Nephron (organoid): Measurements from ENCODE around the gene PLXNA4.
A peak's percentile ranks its signal among the peaks of the same experiment; 100 is the strongest.
"Not testable (repeated sequence)": the region's sequence is repeated elsewhere in the genome, so short reads cannot be mapped to it uniquely, and the experiment has no call there.

Experiments used
- H3K27ac Mint-ChIP-seq, 3 experiments: 2 replicates each; pipeline ENCODE4 v1.8.0; 2020; ENCODE audit warnings: mixed read lengths in 3 of 3, mild to moderate bottlenecking in 2 of 3, moderate library complexity in 1 of 3
- H3K27me3 Mint-ChIP-seq: 2 replicates; pipeline ENCODE4 v1.8.0; 2021; ENCODE audit warnings: low read depth, mild to moderate bottlenecking, moderate library complexity, mixed read lengths
- H3K36me3 Mint-ChIP-seq: 2 replicates; pipeline ENCODE4 v1.8.0; 2020; ENCODE audit warnings: low read depth, mixed read lengths
- H3K4me1 Mint-ChIP-seq: 2 replicates; pipeline ENCODE4 v1.8.0; 2020; ENCODE audit warnings: mixed read lengths
- H3K4me3 Mint-ChIP-seq, 3 experiments: 2 replicates each; pipeline ENCODE4 v1.8.0; 2020; ENCODE audit warnings: mild to moderate bottlenecking in 3 of 3, mixed read lengths in 3 of 3, moderate library complexity in 2 of 3
- H3K9me3 Mint-ChIP-seq: 2 replicates; pipeline ENCODE4 v1.8.0; 2020; ENCODE audit warnings: mixed read lengths
- TF ChIP-seq, protein P1 (sequence below), 3 experiments: fragments of 200-600 bp; sonication (generic); IDR thresholded peaks; one replicate each; pipeline ENCODE4 v1.5.0; 2021; ENCODE audit warnings: antibody characterized with exemption in 3 of 3; ENCODE audit not compliant: unreplicated experiment in 3 of 3

PLXNA4 gene

GRCh38 chr7:132168239-132168638, 408.0 kb downstream of the PLXNA4 start:
- no peaks in the 10 kb centered on the region for H3K9me3 Mint-ChIP-seq
- no peak overlapping the region for H3K27ac Mint-ChIP-seq
- H3K4me3 Mint-ChIP-seq, result no peak overlapping the region
- peaks cover 12% of the 10 kb centered on the region for H3K4me1 Mint-ChIP-seq
- TF ChIP-seq, protein P1, sequence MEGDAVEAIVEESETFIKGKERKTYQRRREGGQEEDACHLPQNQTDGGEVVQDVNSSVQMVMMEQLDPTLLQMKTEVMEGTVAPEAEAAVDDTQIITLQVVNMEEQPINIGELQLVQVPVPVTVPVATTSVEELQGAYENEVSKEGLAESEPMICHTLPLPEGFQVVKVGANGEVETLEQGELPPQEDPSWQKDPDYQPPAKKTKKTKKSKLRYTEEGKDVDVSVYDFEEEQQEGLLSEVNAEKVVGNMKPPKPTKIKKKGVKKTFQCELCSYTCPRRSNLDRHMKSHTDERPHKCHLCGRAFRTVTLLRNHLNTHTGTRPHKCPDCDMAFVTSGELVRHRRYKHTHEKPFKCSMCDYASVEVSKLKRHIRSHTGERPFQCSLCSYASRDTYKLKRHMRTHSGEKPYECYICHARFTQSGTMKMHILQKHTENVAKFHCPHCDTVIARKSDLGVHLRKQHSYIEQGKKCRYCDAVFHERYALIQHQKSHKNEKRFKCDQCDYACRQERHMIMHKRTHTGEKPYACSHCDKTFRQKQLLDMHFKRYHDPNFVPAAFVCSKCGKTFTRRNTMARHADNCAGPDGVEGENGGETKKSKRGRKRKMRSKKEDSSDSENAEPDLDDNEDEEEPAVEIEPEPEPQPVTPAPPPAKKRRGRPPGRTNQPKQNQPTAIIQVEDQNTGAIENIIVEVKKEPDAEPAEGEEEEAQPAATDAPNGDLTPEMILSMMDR (IDR thresholded peaks at IDR 0.05; ENCODE audit: unreplicated experiment in 3 of 3), result no peak
- H3K36me3 Mint-ChIP-seq, result no peaks in the 10 kb centered on the region
- H3K27me3 Mint-ChIP-seq, result peaks cover 19% of the 10 kb centered on the region

DNA sequence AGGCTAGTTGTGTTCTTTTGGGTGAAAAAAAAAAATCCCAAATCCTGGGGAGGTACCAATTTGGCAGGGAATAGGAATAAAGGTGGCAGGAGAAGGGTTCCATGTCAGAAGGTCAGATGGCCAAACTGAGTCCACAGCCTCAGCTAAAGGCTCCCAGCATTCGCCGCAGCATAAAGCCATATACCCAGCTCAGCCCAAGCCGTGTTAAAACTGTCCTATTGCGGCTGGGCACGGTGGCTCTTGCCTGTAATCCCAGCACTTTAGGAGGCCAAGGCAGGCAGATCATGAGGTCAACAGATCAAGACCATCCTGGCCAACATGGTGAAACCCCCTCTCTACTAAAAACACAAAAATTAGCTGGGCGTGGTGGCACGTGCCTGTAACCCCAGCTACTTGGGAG, 410.6 kb downstream of the PLXNA4 start:
- H3K4me1 Mint-ChIP-seq, result peaks cover 34% of the 10 kb centered on the region
- not testable (repeated sequence) for H3K27ac Mint-ChIP-seq, H3K36me3 Mint-ChIP-seq, H3K9me3 Mint-ChIP-seq, H3K4me3 Mint-ChIP-seq
- peaks cover 33% of the 10 kb centered on the region for H3K27me3 Mint-ChIP-seq

DNA sequence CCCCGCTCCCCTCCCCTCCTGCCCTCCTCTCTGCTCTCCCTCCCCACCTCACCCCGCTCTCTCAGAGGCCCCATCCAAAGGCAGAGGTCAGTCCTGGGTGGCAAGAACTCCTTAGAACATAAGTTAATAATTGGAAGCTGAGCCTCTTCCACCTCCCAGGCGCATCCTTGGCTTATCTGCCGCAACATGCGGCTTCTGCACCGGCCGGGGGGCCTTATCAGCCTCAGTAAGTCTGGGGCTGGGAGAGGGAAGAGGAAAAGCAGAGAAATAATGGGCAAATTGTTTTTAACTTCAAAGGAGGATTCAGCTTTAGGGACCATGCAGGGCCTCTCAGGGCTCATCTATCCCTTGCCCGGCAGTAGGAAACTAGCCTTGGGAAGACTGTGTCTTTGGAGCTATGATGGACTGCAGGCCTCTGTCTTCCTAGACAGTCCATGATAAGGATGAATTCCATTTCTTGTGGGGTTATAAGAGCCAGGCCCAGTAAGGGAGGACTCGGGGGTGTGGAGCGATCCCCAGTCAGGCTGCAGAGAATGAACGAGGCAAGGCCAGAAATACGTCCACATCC, 411.6 kb downstream of the PLXNA4 start:
- Mint-ChIP-seq H3K4me3 (no peak overlapping the region), H3K27me3 (peaks cover 32% of the 10 kb centered on the region), H3K36me3 (no peaks in the 10 kb centered on the region), H3K9me3 (no peaks in the 10 kb centered on the region), H3K4me1 (peaks cover 37% of the 10 kb centered on the region), H3K27ac (peak overlapping the region; percentile 3 to 32 (median 29))
- TF ChIP-seq, protein P1 (IDR thresholded peaks at IDR 0.05; ENCODE audit: unreplicated experiment in 3 of 3), result no peak

DNA sequence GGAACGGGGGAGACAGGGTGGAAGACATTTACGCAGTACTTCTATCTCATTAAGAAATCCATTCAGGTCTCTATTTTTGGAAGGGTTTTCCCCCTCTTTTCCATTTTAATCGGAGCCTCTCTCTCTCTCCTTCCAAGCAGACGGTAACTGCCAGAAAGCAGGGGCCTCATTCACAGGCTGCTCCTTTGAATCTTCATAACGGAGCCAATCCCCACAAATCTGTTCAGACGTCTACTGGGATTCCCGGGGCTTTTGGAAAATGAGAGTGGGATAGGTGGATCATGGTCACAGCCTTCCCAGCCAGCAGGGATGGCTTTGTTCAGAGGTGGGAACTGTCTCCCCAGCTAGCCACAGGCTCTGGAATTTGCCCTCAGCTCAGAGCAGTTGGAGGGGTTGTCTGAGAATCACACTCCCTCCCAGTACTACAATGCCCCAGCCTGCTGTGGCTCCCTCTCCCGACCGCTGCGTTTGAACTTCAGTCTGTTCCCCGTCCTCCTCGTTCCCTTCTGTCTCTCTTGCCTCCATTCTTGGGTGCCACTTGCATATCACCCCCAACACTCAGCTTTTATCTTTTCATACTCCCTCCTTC, 413.6 kb downstream of the PLXNA4 start:
- TF ChIP-seq, protein P1 (IDR thresholded peaks at IDR 0.05; ENCODE audit: unreplicated experiment in 3 of 3), result no peak
- no peak overlapping the region for H3K4me3 Mint-ChIP-seq
- H3K27ac Mint-ChIP-seq, result peak overlapping the region; percentile 1 to 59 (median 49)
- H3K9me3 Mint-ChIP-seq, result no peaks in the 10 kb centered on the region
- H3K36me3 Mint-ChIP-seq, result peaks cover 14% of the 10 kb centered on the region
- H3K4me1 Mint-ChIP-seq, result peaks cover 37% of the 10 kb centered on the region
- H3K27me3 Mint-ChIP-seq, result peaks cover 37% of the 10 kb centered on the region

- TF ChIP-seq, protein P1 (IDR thresholded peaks at IDR 0.05; ENCODE audit: unreplicated experiment in 3 of 3), result no peak
- H3K4me3 Mint-ChIP-seq, result no peak overlapping the region
- peaks cover 21% of the 10 kb centered on the region for H3K36me3 Mint-ChIP-seq
- peaks cover 36% of the 10 kb centered on the region for H3K27me3 Mint-ChIP-seq
- no peaks in the 10 kb centered on the region for H3K9me3 Mint-ChIP-seq
- H3K27ac Mint-ChIP-seq, result peak overlapping the region; percentile 1 to 59 (median 49)
- H3K4me1 Mint-ChIP-seq, result peaks cover 37% of the 10 kb centered on the region
These were observed 414.3 kb downstream of the PLXNA4 start for GRCh38 chr7:132161976-132162375.

DNA sequence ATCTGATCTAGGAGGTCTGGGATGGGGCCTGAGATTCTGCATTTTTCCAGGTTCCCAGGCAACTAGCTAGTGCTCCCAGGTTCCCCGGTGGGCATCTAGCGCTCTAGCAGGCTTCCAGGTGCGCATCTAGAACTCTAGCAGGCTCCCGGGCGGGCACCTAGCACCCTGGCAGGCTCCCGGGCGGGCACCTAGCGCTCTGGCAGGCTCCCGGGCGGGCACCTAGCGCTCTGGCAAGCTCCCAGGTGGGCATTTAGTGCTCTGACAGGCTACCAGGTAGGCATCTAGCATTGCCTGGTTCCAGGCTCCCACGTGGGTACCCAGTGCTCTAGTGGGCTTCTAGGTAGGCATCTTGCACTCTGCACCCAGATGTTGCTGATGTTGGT, 414.7 kb downstream of the PLXNA4 start:
- no peak overlapping the region for H3K4me3 Mint-ChIP-seq
- H3K27me3 Mint-ChIP-seq, result peaks cover 36% of the 10 kb centered on the region
- H3K9me3 Mint-ChIP-seq, result no peaks in the 10 kb centered on the region
- peaks cover 37% of the 10 kb centered on the region for H3K4me1 Mint-ChIP-seq
- TF ChIP-seq, protein P1 (IDR thresholded peaks at IDR 0.05; ENCODE audit: unreplicated experiment in 3 of 3), result no peak
- H3K27ac Mint-ChIP-seq, result no peak overlapping the region
- H3K36me3 Mint-ChIP-seq, result peaks cover 22% of the 10 kb centered on the region
